ENCODE measurements around the gene RBFA.
A peak's percentile ranks its signal among the peaks of the same experiment; 100 is the strongest.

DNA sequence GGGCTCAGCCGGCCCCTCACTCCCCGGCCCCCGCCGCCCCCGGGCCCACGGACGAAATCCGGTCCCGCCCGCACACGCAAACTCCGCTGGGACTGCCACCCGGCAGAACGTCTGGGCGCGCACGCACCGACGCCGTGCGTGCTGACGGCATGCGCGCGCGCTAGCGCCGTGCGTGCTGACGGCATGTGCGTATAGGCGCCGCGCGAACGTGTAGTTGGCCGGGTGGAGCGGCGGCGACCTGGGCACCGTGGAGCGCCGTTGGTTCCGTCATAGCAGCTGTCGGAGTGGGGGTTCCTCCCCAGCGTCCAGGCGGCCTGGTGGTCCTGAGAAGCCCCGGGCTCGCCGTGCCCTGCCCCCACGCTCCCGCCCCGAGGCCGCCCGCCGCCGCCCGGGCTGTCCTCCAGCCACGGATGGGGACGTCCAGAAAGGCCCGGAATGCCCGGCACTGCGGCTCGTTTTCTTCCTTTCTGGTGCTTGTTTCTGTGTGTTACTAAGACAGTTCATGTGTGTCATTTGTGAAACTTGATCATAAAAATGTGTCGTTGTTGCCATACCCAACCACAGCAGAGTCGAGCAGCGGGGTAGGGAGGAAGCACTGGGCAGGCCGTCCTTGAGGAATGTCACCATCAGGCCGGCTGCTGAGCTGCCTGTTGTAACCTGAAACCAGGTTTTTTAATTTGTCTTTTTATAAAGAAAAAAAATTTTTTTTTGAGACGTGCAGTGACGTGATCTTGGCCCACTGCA is 45.6 kb upstream of the RBFA start, which contains the start of gene TXNL4A:
- TF ChIP-seq, protein P1, sequence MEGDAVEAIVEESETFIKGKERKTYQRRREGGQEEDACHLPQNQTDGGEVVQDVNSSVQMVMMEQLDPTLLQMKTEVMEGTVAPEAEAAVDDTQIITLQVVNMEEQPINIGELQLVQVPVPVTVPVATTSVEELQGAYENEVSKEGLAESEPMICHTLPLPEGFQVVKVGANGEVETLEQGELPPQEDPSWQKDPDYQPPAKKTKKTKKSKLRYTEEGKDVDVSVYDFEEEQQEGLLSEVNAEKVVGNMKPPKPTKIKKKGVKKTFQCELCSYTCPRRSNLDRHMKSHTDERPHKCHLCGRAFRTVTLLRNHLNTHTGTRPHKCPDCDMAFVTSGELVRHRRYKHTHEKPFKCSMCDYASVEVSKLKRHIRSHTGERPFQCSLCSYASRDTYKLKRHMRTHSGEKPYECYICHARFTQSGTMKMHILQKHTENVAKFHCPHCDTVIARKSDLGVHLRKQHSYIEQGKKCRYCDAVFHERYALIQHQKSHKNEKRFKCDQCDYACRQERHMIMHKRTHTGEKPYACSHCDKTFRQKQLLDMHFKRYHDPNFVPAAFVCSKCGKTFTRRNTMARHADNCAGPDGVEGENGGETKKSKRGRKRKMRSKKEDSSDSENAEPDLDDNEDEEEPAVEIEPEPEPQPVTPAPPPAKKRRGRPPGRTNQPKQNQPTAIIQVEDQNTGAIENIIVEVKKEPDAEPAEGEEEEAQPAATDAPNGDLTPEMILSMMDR (IDR thresholded peaks at IDR 0.05 in 2 of 3, conservative IDR thresholded peaks at IDR 0.05 in 1 of 3; ENCODE audit: borderline replicate concordance in 1 of 3, insufficient read depth in 1 of 3, low read depth in 2 of 3, low read length in 2 of 3) = no peak
- TF ChIP-seq EZH2 (IDR thresholded peaks at IDR 0.05) (no peak), POLR2AphosphoS5 (IDR thresholded peaks at IDR 0.05; ENCODE audit: low read depth, low read length) (peak; percentile 95), YY1 (IDR thresholded peaks at IDR 0.05; ENCODE audit: extremely low read depth, insufficient replicate concordance, low read depth, low read length) (peak; percentile 8), SP1 (IDR thresholded peaks at IDR 0.05; ENCODE audit: low read depth) (peak; percentile 51)

Data from HCT116 (cell line).